Measurements from ENCODE around the gene GPD1.

Gene GPD1

DNA sequence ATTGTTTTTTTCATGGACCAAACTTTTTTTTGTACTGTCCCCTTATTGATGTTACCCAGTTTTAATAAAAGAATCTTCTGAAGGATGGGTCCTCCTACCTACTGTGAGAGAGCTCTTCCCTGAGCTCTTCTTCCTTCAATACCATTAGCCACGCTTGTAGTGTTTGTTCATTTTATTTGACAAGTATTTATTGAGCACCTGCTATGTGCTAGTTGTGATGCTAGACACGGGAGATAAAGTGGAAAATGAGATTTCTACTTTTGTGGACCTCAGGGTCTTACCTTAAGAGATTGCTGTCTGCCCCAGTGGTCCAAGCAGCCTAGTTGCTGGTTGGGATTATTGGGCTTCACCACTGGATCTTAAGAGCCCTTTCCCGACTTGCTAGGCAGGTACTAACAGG lies 3.2 kb upstream of the GPD1 start:
- Histone ChIP-seq H3K14ac (ENCODE audit: low read length in 2 of 2) (no peak overlapping the region), H2AFZ (ENCODE audit: low read depth, low read length) (no peak overlapping the region), H2BK15ac (ENCODE audit: low read depth, poor library complexity, severe bottlenecking) (no peak overlapping the region), H3K36me3 (ENCODE audit: control insufficient read depth in 1 of 2, insufficient read depth in 2 of 2, low read depth in 1 of 2, low read length in 2 of 2) (peaks cover 55 to 59% of the 10 kb centered on the region in 2 experiments), H4K91ac (ENCODE audit: low read length) (no peak overlapping the region), H3K4me2 (ENCODE audit: low read length, poor library complexity, severe bottlenecking) (no peak overlapping the region), H3K18ac (ENCODE audit: low read depth in 1 of 2, low read length in 2 of 2) (no peak overlapping the region), H3K9me3 (ENCODE audit: control insufficient read depth, low read length) (no peaks in the 10 kb centered on the region), H3K9ac (ENCODE audit: low read length) (no peak overlapping the region), H2BK5ac (ENCODE audit: low read depth, low read length, poor library complexity, severe bottlenecking) (no peak overlapping the region), H3K79me1 (replicated peaks; ENCODE audit: low read length, poor library complexity, severe bottlenecking) (peaks cover 12% of the 10 kb centered on the region), H3K4ac (ENCODE audit: low read depth in 1 of 2, low read length in 2 of 2) (no peak overlapping the region), H4K8ac (ENCODE audit: low read length) (no peak overlapping the region), H3K23ac (ENCODE audit: low read length in 2 of 2) (no peak overlapping the region), H3K4me3 (ENCODE audit: insufficient read depth in 1 of 2, low read depth in 1 of 2, low read length in 2 of 2) (no peak overlapping the region), H3K27me3 (ENCODE audit: control insufficient read depth in 1 of 2, insufficient read depth in 1 of 2, low read length in 2 of 2) (peaks cover 0 to 4% of the 10 kb centered on the region in 2 experiments), H2BK12ac (ENCODE audit: low read length in 2 of 2) (no peak overlapping the region), H3K27ac (ENCODE audit: low read length, poor library complexity, severe bottlenecking) (no peak overlapping the region), H2BK120ac (ENCODE audit: low read depth, low read length) (no peak overlapping the region), H3K4me1 (ENCODE audit: control insufficient read depth, insufficient read depth, low read depth, low read length) (peaks cover 9% of the 10 kb centered on the region), H2AK5ac (ENCODE audit: low read length, severe bottlenecking) (no peak overlapping the region)
- DNase-seq: no peak
- WGBS: 94% methylated on average over 2 of the region's 3 CpGs

GRCh38 chr12:50101663-50102062 lies 2.1 kb upstream of the GPD1 start:
- no peak overlapping the region for H4K8ac ChIP-seq (ENCODE audit: low read length)
- H3K79me1 ChIP-seq (replicated peaks; ENCODE audit: low read length, poor library complexity, severe bottlenecking): peaks cover 4% of the 10 kb centered on the region
- no peak overlapping the region for H3K4me3 ChIP-seq (ENCODE audit: insufficient read depth in 1 of 2, low read depth in 1 of 2, low read length in 2 of 2)
- no peak overlapping the region for H3K9ac ChIP-seq (ENCODE audit: low read length)
- peaks cover 0 to 6% of the 10 kb centered on the region in 2 experiments for H3K27me3 ChIP-seq (ENCODE audit: control insufficient read depth in 1 of 2, insufficient read depth in 1 of 2, low read length in 2 of 2)
- no peak overlapping the region for H2AFZ ChIP-seq (ENCODE audit: low read depth, low read length)
- no peak overlapping the region for H3K4ac ChIP-seq (ENCODE audit: low read depth in 1 of 2, low read length in 2 of 2)
- H2BK12ac ChIP-seq (ENCODE audit: low read length in 2 of 2): no peak overlapping the region
- H3K18ac ChIP-seq (ENCODE audit: low read depth in 1 of 2, low read length in 2 of 2): no peak overlapping the region
- H3K23ac ChIP-seq (ENCODE audit: low read length in 2 of 2): no peak overlapping the region
- H3K36me3 ChIP-seq (ENCODE audit: control insufficient read depth in 1 of 2, insufficient read depth in 2 of 2, low read depth in 1 of 2, low read length in 2 of 2): peaks cover 44 to 50% of the 10 kb centered on the region in 2 experiments
- no peak overlapping the region for H4K91ac ChIP-seq (ENCODE audit: low read length)
- no peaks in the 10 kb centered on the region for H3K9me3 ChIP-seq (ENCODE audit: control insufficient read depth, low read length)
- no peak overlapping the region for H2BK5ac ChIP-seq (ENCODE audit: low read depth, low read length, poor library complexity, severe bottlenecking)
- peaks cover 9% of the 10 kb centered on the region for H3K4me1 ChIP-seq (ENCODE audit: control insufficient read depth, insufficient read depth, low read depth, low read length)
- no peak overlapping the region for H2BK15ac ChIP-seq (ENCODE audit: low read depth, poor library complexity, severe bottlenecking)
- peak; percentile 76 for DNase-seq
- H2AK5ac ChIP-seq (ENCODE audit: low read length, severe bottlenecking): no peak overlapping the region
- no peak overlapping the region for H3K4me2 ChIP-seq (ENCODE audit: low read length, poor library complexity, severe bottlenecking)
- H2BK120ac ChIP-seq (ENCODE audit: low read depth, low read length): no peak overlapping the region
- H3K14ac ChIP-seq (ENCODE audit: low read length in 2 of 2): no peak overlapping the region
- WGBS: 87% methylated on average over 3 of the region's 3 CpGs
- H3K27ac ChIP-seq (ENCODE audit: low read length, poor library complexity, severe bottlenecking): no peak overlapping the region

- H3K18ac ChIP-seq (ENCODE audit: low read depth in 1 of 2, low read length in 2 of 2): no peak overlapping the region
- H3K27me3 ChIP-seq (ENCODE audit: control insufficient read depth in 1 of 2, insufficient read depth in 1 of 2, low read length in 2 of 2): peaks cover 0 to 6% of the 10 kb centered on the region in 2 experiments
- no peaks in the 10 kb centered on the region for H3K79me1 ChIP-seq (replicated peaks; ENCODE audit: low read length, poor library complexity, severe bottlenecking)
- no peak overlapping the region for H2BK5ac ChIP-seq (ENCODE audit: low read depth, low read length, poor library complexity, severe bottlenecking)
- H4K91ac ChIP-seq (ENCODE audit: low read length): no peak overlapping the region
- H3K27ac ChIP-seq (ENCODE audit: low read length, poor library complexity, severe bottlenecking): no peak overlapping the region
- 100% methylated on average over 2 of the region's 2 CpGs for WGBS
- peaks cover 9% of the 10 kb centered on the region for H3K4me1 ChIP-seq (ENCODE audit: control insufficient read depth, insufficient read depth, low read depth, low read length)
- DNase-seq: no peak
- no peak overlapping the region for H3K4me3 ChIP-seq (ENCODE audit: insufficient read depth in 1 of 2, low read depth in 1 of 2, low read length in 2 of 2)
- peaks cover 39 to 46% of the 10 kb centered on the region in 2 experiments for H3K36me3 ChIP-seq (ENCODE audit: control insufficient read depth in 1 of 2, insufficient read depth in 2 of 2, low read depth in 1 of 2, low read length in 2 of 2)
- no peak overlapping the region for H3K4me2 ChIP-seq (ENCODE audit: low read length, poor library complexity, severe bottlenecking)
- no peak overlapping the region for H4K8ac ChIP-seq (ENCODE audit: low read length)
- H2AK5ac ChIP-seq (ENCODE audit: low read length, severe bottlenecking): no peak overlapping the region
- H3K9ac ChIP-seq (ENCODE audit: low read length): no peak overlapping the region
- H3K14ac ChIP-seq (ENCODE audit: low read length in 2 of 2): no peak overlapping the region
- H3K9me3 ChIP-seq (ENCODE audit: control insufficient read depth, low read length): no peaks in the 10 kb centered on the region
- no peak overlapping the region for H3K23ac ChIP-seq (ENCODE audit: low read length in 2 of 2)
- no peak overlapping the region for H2BK12ac ChIP-seq (ENCODE audit: low read length in 2 of 2)
- no peak overlapping the region for H3K4ac ChIP-seq (ENCODE audit: low read depth in 1 of 2, low read length in 2 of 2)
- H2AFZ ChIP-seq (ENCODE audit: low read depth, low read length): no peak overlapping the region
- H2BK120ac ChIP-seq (ENCODE audit: low read depth, low read length): no peak overlapping the region
- H2BK15ac ChIP-seq (ENCODE audit: low read depth, poor library complexity, severe bottlenecking): no peak overlapping the region
These were observed 1.7 kb upstream of the GPD1 start for GRCh38 chr12:50102131-50102531.

DNA sequence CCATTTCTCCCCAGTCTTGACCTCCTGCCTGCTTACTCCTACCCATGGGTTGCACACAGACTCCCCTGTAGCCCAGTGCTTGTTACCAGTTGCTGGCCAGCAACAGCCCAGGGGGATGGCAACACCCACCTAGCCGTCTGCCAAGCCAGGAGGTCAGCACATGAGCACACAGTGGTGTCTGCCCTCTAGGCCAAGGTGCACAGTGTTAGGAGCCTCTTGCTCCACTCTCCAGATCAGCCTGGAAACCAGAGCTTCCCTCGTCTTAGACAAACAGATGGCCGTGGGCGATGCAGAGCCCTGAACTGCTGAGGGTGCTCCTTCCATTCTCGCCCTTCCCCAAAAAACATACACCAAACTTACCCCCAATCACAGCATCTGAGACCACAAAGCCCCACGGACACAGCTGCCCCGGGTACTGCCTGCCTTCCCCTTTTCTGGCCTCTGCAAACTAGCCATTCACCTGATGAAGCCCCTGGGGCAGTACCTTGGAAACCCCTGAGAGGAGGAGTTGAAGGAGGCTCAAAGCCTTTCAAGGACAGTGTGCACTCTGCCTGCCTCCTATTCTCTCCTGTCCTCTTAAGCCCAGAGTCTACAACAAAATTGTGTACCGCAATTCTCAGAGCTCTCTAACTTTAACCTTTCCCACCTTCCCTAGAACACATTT lies 1.0 kb upstream of the GPD1 start:
- H3K18ac ChIP-seq (ENCODE audit: low read depth in 1 of 2, low read length in 2 of 2): no peak overlapping the region

More for the DNA sequence above, 1.0 kb upstream of the GPD1 start:
- no peak overlapping the region for H2BK5ac ChIP-seq (ENCODE audit: low read depth, low read length, poor library complexity, severe bottlenecking)
- no peak overlapping the region for H3K9ac ChIP-seq (ENCODE audit: low read length)
- no peak overlapping the region for H4K8ac ChIP-seq (ENCODE audit: low read length)
- no peaks in the 10 kb centered on the region for H3K9me3 ChIP-seq (ENCODE audit: control insufficient read depth, low read length)
- peaks cover 38 to 40% of the 10 kb centered on the region in 2 experiments for H3K36me3 ChIP-seq (ENCODE audit: control insufficient read depth in 1 of 2, insufficient read depth in 2 of 2, low read depth in 1 of 2, low read length in 2 of 2)
- H3K79me1 ChIP-seq (replicated peaks; ENCODE audit: low read length, poor library complexity, severe bottlenecking): no peaks in the 10 kb centered on the region
- peaks cover 13% of the 10 kb centered on the region for H3K4me1 ChIP-seq (ENCODE audit: control insufficient read depth, insufficient read depth, low read depth, low read length)
- no peak overlapping the region for H2AFZ ChIP-seq (ENCODE audit: low read depth, low read length)
- H3K27ac ChIP-seq (ENCODE audit: low read length, poor library complexity, severe bottlenecking): no peak overlapping the region
- H2BK120ac ChIP-seq (ENCODE audit: low read depth, low read length): no peak overlapping the region
- peak overlapping the region in 1 of 2 experiments; percentile 54 for H2BK12ac ChIP-seq (ENCODE audit: low read length in 2 of 2)
- peak overlapping the region in 1 of 2 experiments; percentile 92 for H3K23ac ChIP-seq (ENCODE audit: low read length in 2 of 2)
- H4K91ac ChIP-seq (ENCODE audit: low read length): no peak overlapping the region
- WGBS: 92% methylated on average over 8 of the region's 8 CpGs
- no peak overlapping the region for H3K4me2 ChIP-seq (ENCODE audit: low read length, poor library complexity, severe bottlenecking)
- H2AK5ac ChIP-seq (ENCODE audit: low read length, severe bottlenecking): no peak overlapping the region
- peaks cover 0 to 6% of the 10 kb centered on the region in 2 experiments for H3K27me3 ChIP-seq (ENCODE audit: control insufficient read depth in 1 of 2, insufficient read depth in 1 of 2, low read length in 2 of 2)
- no peak overlapping the region for H2BK15ac ChIP-seq (ENCODE audit: low read depth, poor library complexity, severe bottlenecking)
- no peak overlapping the region for H3K4me3 ChIP-seq (ENCODE audit: insufficient read depth in 1 of 2, low read depth in 1 of 2, low read length in 2 of 2)
- no peak for DNase-seq
- no peak overlapping the region for H3K4ac ChIP-seq (ENCODE audit: low read depth in 1 of 2, low read length in 2 of 2)
- no peak overlapping the region for H3K14ac ChIP-seq (ENCODE audit: low read length in 2 of 2)

All from mesenchymal stem cell (in vitro differentiated cells and primary cell).